GM19395 (cell line): ENCODE data around the gene MTERF1.

Source experiments
- ATAC-seq: cut with Tn5 transposase; IDR thresholded peaks from one replicate; pipeline ENCODE4 v1.9.1; 2021; ENCODE audit warnings: mild to moderate bottlenecking, moderate library complexity; ENCODE audit not compliant: unreplicated experiment

MTERF1 gene

DNA sequence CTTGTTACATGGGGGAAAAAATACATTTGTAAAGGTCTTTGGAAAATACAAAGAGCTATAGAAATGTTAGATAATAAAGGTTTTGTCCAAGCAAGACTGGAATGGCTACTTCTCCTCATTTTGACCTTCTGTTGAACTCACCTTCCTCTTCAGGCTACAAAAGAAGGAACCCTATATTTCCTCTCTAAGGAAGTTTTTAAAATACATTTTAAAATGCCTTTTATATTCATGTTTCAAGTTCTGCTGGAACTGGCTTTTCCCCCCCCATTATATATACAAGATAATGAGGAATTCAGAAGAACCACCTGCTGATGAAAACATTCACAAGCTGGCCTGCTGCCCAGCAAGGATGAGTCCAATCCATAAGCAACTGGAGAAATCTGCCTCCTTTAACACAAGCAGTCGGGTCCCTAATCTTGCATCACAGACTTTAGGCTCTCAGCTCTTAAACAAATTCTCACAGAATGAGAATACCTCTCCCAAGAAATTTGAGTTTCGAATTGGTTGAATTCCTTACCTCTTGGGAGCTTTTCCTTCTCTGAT lies 44.6 kb downstream of the MTERF1 start:
- no peak for ATAC-seq

DNA sequence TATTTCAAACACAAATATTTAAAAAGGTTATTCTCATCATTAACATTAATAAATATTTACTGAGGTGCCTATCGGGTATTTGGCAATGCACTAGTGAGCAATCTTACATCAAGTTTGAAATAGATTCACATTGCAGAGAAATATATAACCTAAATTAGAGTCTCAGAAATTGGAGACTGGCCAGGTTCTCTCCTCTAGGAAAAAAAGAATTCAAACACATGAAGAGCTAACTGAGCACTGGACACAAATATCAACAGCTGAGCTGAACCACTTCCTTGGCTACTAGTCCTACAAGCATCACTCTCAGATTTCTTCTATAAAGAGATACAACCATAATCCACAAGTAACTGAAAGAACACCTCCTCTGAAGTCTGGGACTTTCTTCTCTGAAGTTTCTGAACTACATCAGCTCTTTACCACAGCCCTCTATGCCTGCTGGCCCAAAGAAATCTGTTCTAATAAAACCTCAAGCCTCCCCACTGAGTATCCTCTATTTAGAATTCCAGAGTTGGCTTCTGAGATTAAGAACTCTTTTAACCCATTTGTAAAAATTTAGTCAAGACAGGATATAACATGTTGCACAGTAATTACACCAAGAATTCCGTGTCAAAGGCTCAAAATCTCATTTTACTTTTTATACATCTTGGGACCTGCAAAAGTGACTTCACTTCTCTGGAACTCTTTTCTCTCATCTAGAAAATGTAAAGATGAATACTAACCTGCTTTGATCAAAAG lies 45.2 kb downstream of the MTERF1 start:
- no peak for ATAC-seq

DNA sequence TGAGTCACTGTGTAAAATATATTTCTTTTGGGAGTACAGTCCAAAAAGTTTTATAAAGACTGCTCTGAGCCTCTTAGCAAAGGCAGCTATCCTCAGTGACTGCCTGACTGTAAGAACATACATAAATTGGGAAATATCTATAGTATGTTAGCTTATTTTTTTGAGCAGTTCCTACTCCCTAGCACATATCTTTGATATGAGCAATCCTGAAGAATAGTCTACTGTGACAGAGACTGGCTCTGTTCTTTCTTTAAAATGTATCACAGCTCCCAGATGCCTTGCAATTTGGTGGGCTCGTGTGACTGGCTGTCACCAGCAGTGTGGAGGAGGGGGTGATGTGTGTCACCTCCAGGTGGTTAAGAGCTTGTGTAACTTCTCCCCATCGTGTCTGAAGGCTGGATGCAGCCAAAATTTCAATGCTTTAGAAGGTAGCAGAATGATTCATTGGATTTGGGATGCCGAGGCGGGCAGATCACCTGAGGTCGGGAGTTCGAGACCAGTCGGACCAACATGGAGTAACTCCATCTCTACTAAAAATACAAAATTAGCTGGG lies 47.9 kb downstream of the MTERF1 start:
- ATAC-seq = no peak

DNA sequence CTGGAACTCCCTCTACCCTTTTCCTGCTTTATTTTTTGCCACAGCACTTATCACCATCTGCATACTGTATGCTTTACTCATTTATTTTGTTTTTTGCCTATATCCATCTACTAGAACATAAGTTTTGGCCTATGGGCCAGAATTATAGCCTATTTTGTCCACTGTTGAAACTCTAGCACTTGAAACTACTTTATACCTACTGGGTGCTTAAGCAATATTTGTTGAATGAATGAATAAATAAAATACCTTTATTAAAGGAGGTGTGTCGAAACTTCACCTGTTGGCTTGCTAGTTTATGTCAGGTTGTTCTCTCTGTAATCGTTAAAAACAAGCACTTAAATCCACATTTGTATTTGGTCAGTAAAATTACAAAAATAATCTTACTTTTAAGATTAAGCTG lies 53.3 kb downstream of the MTERF1 start:
- no peak for ATAC-seq

DNA sequence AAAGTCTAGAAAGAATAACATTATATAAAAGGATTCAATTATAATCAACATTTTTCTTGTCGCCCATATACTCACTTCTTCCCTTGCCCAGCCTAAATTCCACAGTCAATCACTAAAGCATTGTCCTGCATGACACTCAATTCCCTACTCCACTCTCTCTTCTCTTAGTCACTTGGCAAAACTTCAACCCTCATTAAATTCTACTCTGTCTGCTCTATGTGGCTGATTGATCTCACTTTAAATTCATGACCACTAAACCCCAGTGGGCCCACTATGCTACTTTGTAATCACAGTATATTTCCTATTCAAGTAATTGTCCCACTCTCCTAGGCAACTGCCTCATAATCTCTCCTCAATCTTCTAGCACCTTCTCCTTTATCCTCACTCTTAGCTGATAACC lies 54.1 kb downstream of the MTERF1 start:
- no peak for ATAC-seq

DNA sequence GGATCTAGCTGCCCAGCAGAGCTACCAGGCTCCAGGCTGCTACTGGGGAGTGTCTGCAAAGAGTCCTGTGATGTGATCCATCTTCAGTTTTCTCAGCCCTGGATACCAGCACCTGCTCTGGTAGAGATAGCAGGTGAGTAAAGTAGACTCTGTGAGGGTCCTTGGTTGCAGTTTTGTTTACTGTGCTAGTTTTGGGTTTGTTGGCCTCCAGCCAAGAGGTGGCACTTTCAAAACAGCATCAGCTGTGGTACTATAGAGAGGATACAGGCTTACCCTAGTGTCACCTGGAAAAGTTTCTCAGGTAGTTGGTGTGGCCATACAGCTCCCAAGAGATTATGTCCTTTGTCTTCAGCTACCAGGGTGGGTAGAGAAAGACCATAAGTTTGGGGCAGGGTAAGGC lies 56.3 kb downstream of the MTERF1 start:
- ATAC-seq = no peak
